ENCODE results near the gene HDAC10.
"Not testable (repeated sequence)": the region's sequence is repeated elsewhere in the genome, so short reads cannot be mapped to it uniquely, and the experiment has no call there.

HDAC10 gene

GRCh38 chr22:50284479-50284878, 33.4 kb upstream of the HDAC10 start:
- DNase-seq: no peak

GRCh38 chr22:50283821-50284220, 32.8 kb upstream of the HDAC10 start:
- DNase-seq: no peak

- no peak for DNase-seq
These were observed 31.5 kb upstream of the HDAC10 start for GRCh38 chr22:50282361-50283155.

- no peak for DNase-seq
These were observed 30.9 kb upstream of the HDAC10 start for GRCh38 chr22:50281957-50282356.

- DNase-seq: no peak
These were observed 30.3 kb upstream of the HDAC10 start for GRCh38 chr22:50281384-50281760.

- DNase-seq: no peak
These were observed 29.8 kb upstream of the HDAC10 start for GRCh38 chr22:50280708-50281383.

GRCh38 chr22:50280022-50280707, 29.1 kb upstream of the HDAC10 start:
- no peak for DNase-seq

- DNase-seq: no peak
These were observed 28.0 kb upstream of the HDAC10 start for GRCh38 chr22:50278956-50279619.

GRCh38 chr22:50278461-50278860, 27.4 kb upstream of the HDAC10 start:
- DNase-seq: no peak

GRCh38 chr22:50277761-50278160, 26.7 kb upstream of the HDAC10 start:
- no peak for DNase-seq

- no peak for DNase-seq
These were observed 25.1 kb upstream of the HDAC10 start for GRCh38 chr22:50276143-50276542.

GRCh38 chr22:50275181-50276055, 24.4 kb upstream of the HDAC10 start:
- no peak for DNase-seq

- DNase-seq: no peak
These were observed 23.7 kb upstream of the HDAC10 start for GRCh38 chr22:50274771-50275170.

- peak; percentile 43 to 50 for DNase-seq
These were observed 23.2 kb upstream of the HDAC10 start for GRCh38 chr22:50274311-50274710.

- DNase-seq: not testable (repeated sequence)
These were observed 22.7 kb upstream of the HDAC10 start for GRCh38 chr22:50273781-50274180.

- DNase-seq: not testable (repeated sequence)
These were observed 22.3 kb upstream of the HDAC10 start for GRCh38 chr22:50273352-50273751.

GRCh38 chr22:50272044-50272802, 21.2 kb upstream of the HDAC10 start:
- no peak for DNase-seq

GRCh38 chr22:50271519-50271970, 20.5 kb upstream of the HDAC10 start:
- peak; percentile 52 to 65 for DNase-seq

- no peak for DNase-seq
These were observed 19.8 kb upstream of the HDAC10 start for GRCh38 chr22:50270666-50271394.

- peak; percentile 23 to 43 for DNase-seq
These were observed 19.1 kb upstream of the HDAC10 start, which contains the start of gene MAPK11 for GRCh38 chr22:50269970-50270665. Gene MAPK11 (minus strand): TSS chr22:50270380. CDS start chr22:50270292, 88 bp downstream.

Data from NCI-H2081 (cell line).